Measurements from ENCODE around the gene ZNF311.

Gene ZNF311

GRCh38 chr6:29005183-29005885 lies at the start of gene ZNF311:
TSS of gene ZNF311 (minus strand) at chr6:29005315. CDS start at chr6:29003954, 1,361 bp downstream.
- peak; percentile 58 for DNase-seq

GRCh38 chr6:29051680-29052079 lies 46.6 kb upstream of the ZNF311 start:
- DNase-seq: no peak

GRCh38 chr6:29045075-29045474 lies 40.0 kb upstream of the ZNF311 start, which contains the start of gene OR2W1:
TSS of gene OR2W1 (minus strand) at chr6:29045175. CDS start at chr6:29045175, 0 bp downstream.
- DNase-seq: no peak

- DNase-seq: no peak
These were observed 30.8 kb upstream of the ZNF311 start for GRCh38 chr6:29035951-29036350.

- DNase-seq: no peak
These were observed 23.7 kb upstream of the ZNF311 start for GRCh38 chr6:29028821-29029220.

GRCh38 chr6:29025927-29026585 lies 20.9 kb upstream of the ZNF311 start:
- DNase-seq: no peak

- no peak for DNase-seq
These were observed 16.3 kb upstream of the ZNF311 start for GRCh38 chr6:29021434-29021833.

GRCh38 chr6:29019629-29020028 lies 14.5 kb upstream of the ZNF311 start:
- DNase-seq: no peak

GRCh38 chr6:29017428-29017802 lies 12.3 kb upstream of the ZNF311 start:
- DNase-seq: no peak

GRCh38 chr6:29016559-29017427 lies 11.7 kb upstream of the ZNF311 start:
- peak; percentile 89 for DNase-seq

- no peak for DNase-seq
These were observed 9.9 kb upstream of the ZNF311 start for GRCh38 chr6:29014729-29015608.

GRCh38 chr6:29011276-29011734 lies 6.2 kb upstream of the ZNF311 start:
- peak; percentile 56 for DNase-seq

GRCh38 chr6:29009358-29009757 lies 4.2 kb upstream of the ZNF311 start:
- no peak for DNase-seq

GRCh38 chr6:29008089-29008488 lies 3.0 kb upstream of the ZNF311 start:
- DNase-seq: no peak

- DNase-seq: no peak
These were observed 8.1 kb downstream of the ZNF311 start for GRCh38 chr6:28996844-28997510.

- no peak for DNase-seq
These were observed 9.9 kb downstream of the ZNF311 start for GRCh38 chr6:28995093-28995650.

GRCh38 chr6:28988536-28989311 lies 16.4 kb downstream of the ZNF311 start:
- peak; percentile 88 for DNase-seq

GRCh38 chr6:28985462-28986164 lies 19.5 kb downstream of the ZNF311 start:
- peak; percentile 48 for DNase-seq

GRCh38 chr6:28983838-28984237 lies 21.3 kb downstream of the ZNF311 start:
- DNase-seq: no peak
